CD4-positive, alpha-beta T cell treated with Interleukin-15 for 1 hour (primary cell): ENCODE results near the gene HOMER1.
"Not testable (repeated sequence)": the region's sequence is repeated elsewhere in the genome, so short reads cannot be mapped to it uniquely, and the experiment has no call there.

Experiments
- DNase-seq: peaks from one replicate; pipeline ENCODE4 v3.0.0-alpha.2; 2020

HOMER1 gene

GRCh38 chr5:79413112-79413511 is 100.8 kb downstream of the HOMER1 start:
- DNase-seq = no peak

GRCh38 chr5:79408028-79408427 is 105.9 kb downstream of the HOMER1 start:
- DNase-seq = no peak

- DNase-seq = no peak
These were observed 106.3 kb downstream of the HOMER1 start for GRCh38 chr5:79407591-79407990.

GRCh38 chr5:79401216-79401615 is 112.7 kb downstream of the HOMER1 start:
- DNase-seq = no peak

- no peak for DNase-seq
These were observed 114.9 kb downstream of the HOMER1 start for GRCh38 chr5:79399046-79399445.

- no peak for DNase-seq
These were observed 116.9 kb downstream of the HOMER1 start for GRCh38 chr5:79397080-79397479.

GRCh38 chr5:79396265-79396664 is 117.7 kb downstream of the HOMER1 start:
- DNase-seq = no peak

- no peak for DNase-seq
These were observed 118.6 kb downstream of the HOMER1 start for GRCh38 chr5:79395296-79395695.

GRCh38 chr5:79392776-79393175 is 121.2 kb downstream of the HOMER1 start:
- no peak for DNase-seq

- DNase-seq = no peak
These were observed 127.3 kb downstream of the HOMER1 start for GRCh38 chr5:79386679-79387078.

- DNase-seq = not testable (repeated sequence)
These were observed 128.8 kb downstream of the HOMER1 start for GRCh38 chr5:79385126-79385525.

- no peak for DNase-seq
These were observed 135.3 kb downstream of the HOMER1 start for GRCh38 chr5:79378510-79379186.

GRCh38 chr5:79357398-79357797 is 156.5 kb downstream of the HOMER1 start:
- no peak for DNase-seq

GRCh38 chr5:79349881-79350280 is 164.1 kb downstream of the HOMER1 start:
- no peak for DNase-seq

- no peak for DNase-seq
These were observed 164.9 kb downstream of the HOMER1 start for GRCh38 chr5:79349047-79349446.

GRCh38 chr5:79346420-79346824 is 167.5 kb downstream of the HOMER1 start:
- DNase-seq = no peak

GRCh38 chr5:79333852-79334557 is 179.9 kb downstream of the HOMER1 start:
- no peak for DNase-seq

- no peak for DNase-seq
These were observed 183.9 kb downstream of the HOMER1 start for GRCh38 chr5:79330071-79330470.

GRCh38 chr5:79329453-79329852 is 184.5 kb downstream of the HOMER1 start:
- no peak for DNase-seq
